Chondrocyte (in vitro differentiated cells): Measurements from ENCODE around the gene NOS3. TPM values are rescaled to one million over a fixed set of nuclear protein-coding genes. Genes with fewer than 3 reads are reported as not detected.

ENCODE experiments used
- DNase-seq: peaks from one replicate; pipeline ENCODE4 v3.0.0; 2021; ENCODE audit warnings: mixed read lengths, low spot score
- H3K27ac Mint-ChIP-seq: one replicate; pipeline ENCODE4 v1.8.0; 2021; ENCODE audit warnings: mild to moderate bottlenecking, moderate library complexity, mixed read lengths; ENCODE audit not compliant: unreplicated experiment
- H3K27me3 Mint-ChIP-seq: 2 replicates; pipeline ENCODE4 v1.8.0; 2021; ENCODE audit warnings: low read depth, mixed read lengths
- H3K36me3 Mint-ChIP-seq: 2 replicates; pipeline ENCODE4 v1.8.0; 2021; ENCODE audit warnings: low read depth, mixed read lengths
- H3K4me1 Mint-ChIP-seq: 2 replicates; pipeline ENCODE4 v1.8.0; 2021; ENCODE audit warnings: low read depth, mild to moderate bottlenecking, mixed read lengths
- H3K4me3 Mint-ChIP-seq: one replicate; pipeline ENCODE4 v1.8.0; 2021; ENCODE audit warnings: mild to moderate bottlenecking, moderate library complexity, mixed read lengths; ENCODE audit not compliant: unreplicated experiment
- H3K9me3 Mint-ChIP-seq: 2 replicates; pipeline ENCODE4 v1.8.0; 2021; ENCODE audit warnings: low read depth, mixed read lengths
- CTCF ChIP-seq: fragments of 200-600 bp; sonication (generic); IDR thresholded peaks from 2 replicates; pipeline ENCODE4 v1.5.0; 2021; ENCODE audit warnings: antibody characterized with exemption, mild to moderate bottlenecking, moderate library complexity
- total RNA-seq: library from RNA; stranded (reverse); gene quantifications from 3 replicates; pipeline ENCODE4 v1.2.1, GENCODE V29; 2021

The NOS3 gene
- total RNA-seq, 1 donor from 2014 or later: not detected

GRCh38 chr7:151043959-151044358, 53.1 kb downstream of the NOS3 start:
- DNase-seq: no peak
- Mint-ChIP-seq H3K36me3 (no peaks in the 10 kb centered on the region), H3K27me3 (no peaks in the 10 kb centered on the region), H3K27ac (no peak overlapping the region), H3K4me1 (peaks cover 39% of the 10 kb centered on the region), H3K4me3 (no peak overlapping the region), H3K9me3 (no peaks in the 10 kb centered on the region)
- no peak for TF ChIP-seq CTCF

GRCh38 chr7:151045262-151045661, 54.4 kb downstream of the NOS3 start:
- no peak for TF ChIP-seq CTCF
- no peak overlapping the region for H3K4me3 Mint-ChIP-seq
- H3K27me3 Mint-ChIP-seq: no peaks in the 10 kb centered on the region
- no peak for DNase-seq
- H3K4me1 Mint-ChIP-seq: peaks cover 26% of the 10 kb centered on the region
- H3K27ac Mint-ChIP-seq: no peak overlapping the region
- H3K36me3 Mint-ChIP-seq: no peaks in the 10 kb centered on the region
- no peaks in the 10 kb centered on the region for H3K9me3 Mint-ChIP-seq

GRCh38 chr7:151045967-151046366, 55.1 kb downstream of the NOS3 start:
- H3K27me3 Mint-ChIP-seq: no peaks in the 10 kb centered on the region
- no peak for TF ChIP-seq CTCF

GRCh38 chr7:151046603-151047573, 56.1 kb downstream of the NOS3 start:
- no peaks in the 10 kb centered on the region for H3K36me3 Mint-ChIP-seq
- peaks cover 26% of the 10 kb centered on the region for H3K4me1 Mint-ChIP-seq
- no peaks in the 10 kb centered on the region for H3K27me3 Mint-ChIP-seq
- no peak overlapping the region for H3K4me3 Mint-ChIP-seq
- no peaks in the 10 kb centered on the region for H3K9me3 Mint-ChIP-seq
- peak overlapping the region; percentile 3 for H3K27ac Mint-ChIP-seq
- no peak for TF ChIP-seq CTCF
- DNase-seq: no peak

More at GRCh38 chr7:151045967-151046366, 55.1 kb downstream of the NOS3 start:
- no peak overlapping the region for H3K4me3 Mint-ChIP-seq
- no peak overlapping the region for H3K27ac Mint-ChIP-seq
- H3K4me1 Mint-ChIP-seq: peaks cover 26% of the 10 kb centered on the region
- H3K9me3 Mint-ChIP-seq: no peaks in the 10 kb centered on the region
- H3K36me3 Mint-ChIP-seq: no peaks in the 10 kb centered on the region
- no peak for DNase-seq

- Mint-ChIP-seq H3K27ac (no peak within 1 kb of the TSS), H3K9me3 (no peaks in the 10 kb centered on the region), H3K4me3 (no peak within 1 kb of the TSS), H3K36me3 (peaks cover 2% of the 10 kb centered on the region), H3K27me3 (no peaks in the 10 kb centered on the region), H3K4me1 (peaks cover 26% of the 10 kb centered on the region)
- DNase-seq: no peak
- TF ChIP-seq CTCF: no peak
Measured at GRCh38 chr7:151047976-151048815, 57.4 kb downstream of the NOS3 start, which contains the start of gene ASIC3. Gene ASIC3, plus strand, starts transcription at chr7:151048531. Its CDS starts 355 bp downstream, at chr7:151048886.
